Transverse colon (tissue), 3 donors: ENCODE results near the gene CDK2AP2.

ENCODE experiments used
- CTCF ChIP-seq, 5 experiments: fragments of 200-600 bp in 3 of 5; fragments of 450-650 bp in 2 of 5; sonication (generic) in 3 of 5; IDR thresholded peaks; 1 replicate in 2 of 5; 2 replicates in 3 of 5; pipeline ENCODE4 v1.5.1; 2016 to 2017; ENCODE audit warnings: antibody characterized with exemption in 5 of 5, inconsistent platforms in 3 of 5, mild to moderate bottlenecking in 2 of 5, moderate library complexity in 1 of 5
- POLR2A ChIP-seq: fragments of 450-650 bp; IDR thresholded peaks from one replicate; pipeline ENCODE4 v1.6.1; 2016; ENCODE audit warnings: antibody characterized with exemption, mild to moderate bottlenecking, moderate library complexity

- TF ChIP-seq CTCF (IDR thresholded peaks at IDR 0.05) (no peak), POLR2A (no peak)
Observed at GRCh38 chr11:67544616-67545242, 36.8 kb upstream of the CDK2AP2 start.
